MCF 10A (cell line): Measurements from ENCODE around the gene PTPRN2. TPM values are rescaled to one million over a fixed set of nuclear protein-coding genes. Genes with fewer than 3 reads are reported as not detected.

Experiments used
- BruUV-seq: library from RNA; stranded (reverse); fragments of 400-500 nt; replicated peaks from 2 replicates; lab custom pipeline; 2021; lab: Mats Ljungman, UMichigan
- CTCF ChIA-PET: fragments of 300-600 bp; sonication (Branson Sonifier 250); formaldehyde crosslinking; extraction: SDS; loops from one replicate; lab custom pipeline; 2021; ENCODE audit warnings: antibody characterized with exemption, inconsistent platforms; lab: Yijun Ruan, JAX
- POLR2A ChIA-PET: fragments of 300-600, 350-650 bp; sonication (Branson Sonifier 250); formaldehyde crosslinking; extraction: SDS; loops from one replicate; lab custom pipeline; 2020; ENCODE audit warnings: antibody characterized with exemption, inconsistent platforms; lab: Yijun Ruan, JAX
- DNase-seq: peaks from one replicate; pipeline ENCODE4 v3.0.0-alpha.2; 2018; ENCODE audit not compliant: unreplicated experiment
- H3K27ac Mint-ChIP-seq: one replicate; pipeline ENCODE4 v1.8.0; 2022; ENCODE audit warnings: mild to moderate bottlenecking, low read depth, mixed read lengths; ENCODE audit not compliant: unreplicated experiment
- H3K27me3 Mint-ChIP-seq: one replicate; pipeline ENCODE4 v1.8.0; 2022; ENCODE audit warnings: mixed read lengths; ENCODE audit not compliant: insufficient read depth, unreplicated experiment
- H3K36me3 Mint-ChIP-seq: one replicate; pipeline ENCODE4 v1.8.0; 2022; ENCODE audit warnings: mild to moderate bottlenecking, moderate library complexity, mixed read lengths; ENCODE audit not compliant: insufficient read depth, unreplicated experiment
- H3K4me1 Mint-ChIP-seq: one replicate; pipeline ENCODE4 v1.8.0; 2022; ENCODE audit warnings: mixed read lengths; ENCODE audit not compliant: insufficient read depth, unreplicated experiment
- H3K4me3 Mint-ChIP-seq: one replicate; pipeline ENCODE4 v1.8.0; 2022; ENCODE audit warnings: mild to moderate bottlenecking, moderate library complexity, mixed read lengths; ENCODE audit not compliant: unreplicated experiment
- H3K9me3 Mint-ChIP-seq: one replicate; pipeline ENCODE4 v1.8.0; 2022; ENCODE audit warnings: mixed read lengths; ENCODE audit not compliant: unreplicated experiment
- intact Hi-C: fragments of 100-400 bp; cut with micrococcal nuclease; formaldehyde crosslinking; loops from 2 replicates; pipeline ENCODE4 v1.14.1; 2022
- total RNA-seq: library from RNA; stranded (reverse); gene quantifications from 2 replicates; pipeline ENCODE4 v1.2.3, GENCODE V29; 2022
- TF ChIP-seq, protein P1 (sequence below): fragments of 200-600 bp; IDR thresholded peaks from one replicate; pipeline ENCODE4 v1.8.0; 2022; ENCODE audit warnings: antibody characterized with exemption, mild to moderate bottlenecking; ENCODE audit not compliant: unreplicated experiment

The PTPRN2 gene
- total RNA-seq, 1 experiment from 2014 or later: 4.5 TPM

DNA sequence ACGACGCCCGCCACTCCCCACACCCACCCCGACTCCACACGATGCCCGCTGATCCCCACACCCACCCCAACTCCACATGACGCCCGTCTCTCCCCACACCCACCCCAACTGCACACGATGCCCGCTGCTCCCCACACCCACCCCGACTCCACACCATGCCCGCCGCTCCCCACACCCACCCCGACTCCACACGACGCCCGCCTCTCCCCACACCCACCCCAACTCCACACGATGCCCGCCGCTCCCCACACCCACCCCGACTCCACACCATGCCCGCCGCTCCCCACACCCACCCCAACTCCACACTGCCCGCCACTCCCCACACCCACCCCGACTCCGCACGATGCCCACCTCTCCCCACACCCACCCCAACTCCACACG is 933.8 kb downstream of the PTPRN2 start:
- ChIA-PET CTCF (interaction anchor here (0.9 kb wide), 1 partner anchor 221 kb away, joined by 4 read pairs; no protein-coding TSS in a partner anchor), POLR2A (no interaction called here)
- Mint-ChIP-seq H3K4me1 (no peaks in the 10 kb centered on the region), H3K27me3 (no peaks in the 10 kb centered on the region), H3K9me3 (no peaks in the 10 kb centered on the region), H3K36me3 (peaks cover 5% of the 10 kb centered on the region), H3K4me3 (no peak overlapping the region), H3K27ac (no peak overlapping the region)
- no TSS peak for BruUV-seq
- TF ChIP-seq, protein P1, sequence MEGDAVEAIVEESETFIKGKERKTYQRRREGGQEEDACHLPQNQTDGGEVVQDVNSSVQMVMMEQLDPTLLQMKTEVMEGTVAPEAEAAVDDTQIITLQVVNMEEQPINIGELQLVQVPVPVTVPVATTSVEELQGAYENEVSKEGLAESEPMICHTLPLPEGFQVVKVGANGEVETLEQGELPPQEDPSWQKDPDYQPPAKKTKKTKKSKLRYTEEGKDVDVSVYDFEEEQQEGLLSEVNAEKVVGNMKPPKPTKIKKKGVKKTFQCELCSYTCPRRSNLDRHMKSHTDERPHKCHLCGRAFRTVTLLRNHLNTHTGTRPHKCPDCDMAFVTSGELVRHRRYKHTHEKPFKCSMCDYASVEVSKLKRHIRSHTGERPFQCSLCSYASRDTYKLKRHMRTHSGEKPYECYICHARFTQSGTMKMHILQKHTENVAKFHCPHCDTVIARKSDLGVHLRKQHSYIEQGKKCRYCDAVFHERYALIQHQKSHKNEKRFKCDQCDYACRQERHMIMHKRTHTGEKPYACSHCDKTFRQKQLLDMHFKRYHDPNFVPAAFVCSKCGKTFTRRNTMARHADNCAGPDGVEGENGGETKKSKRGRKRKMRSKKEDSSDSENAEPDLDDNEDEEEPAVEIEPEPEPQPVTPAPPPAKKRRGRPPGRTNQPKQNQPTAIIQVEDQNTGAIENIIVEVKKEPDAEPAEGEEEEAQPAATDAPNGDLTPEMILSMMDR: no peak
- intact Hi-C loops: no loop called here
- DNase-seq: no peak

DNA sequence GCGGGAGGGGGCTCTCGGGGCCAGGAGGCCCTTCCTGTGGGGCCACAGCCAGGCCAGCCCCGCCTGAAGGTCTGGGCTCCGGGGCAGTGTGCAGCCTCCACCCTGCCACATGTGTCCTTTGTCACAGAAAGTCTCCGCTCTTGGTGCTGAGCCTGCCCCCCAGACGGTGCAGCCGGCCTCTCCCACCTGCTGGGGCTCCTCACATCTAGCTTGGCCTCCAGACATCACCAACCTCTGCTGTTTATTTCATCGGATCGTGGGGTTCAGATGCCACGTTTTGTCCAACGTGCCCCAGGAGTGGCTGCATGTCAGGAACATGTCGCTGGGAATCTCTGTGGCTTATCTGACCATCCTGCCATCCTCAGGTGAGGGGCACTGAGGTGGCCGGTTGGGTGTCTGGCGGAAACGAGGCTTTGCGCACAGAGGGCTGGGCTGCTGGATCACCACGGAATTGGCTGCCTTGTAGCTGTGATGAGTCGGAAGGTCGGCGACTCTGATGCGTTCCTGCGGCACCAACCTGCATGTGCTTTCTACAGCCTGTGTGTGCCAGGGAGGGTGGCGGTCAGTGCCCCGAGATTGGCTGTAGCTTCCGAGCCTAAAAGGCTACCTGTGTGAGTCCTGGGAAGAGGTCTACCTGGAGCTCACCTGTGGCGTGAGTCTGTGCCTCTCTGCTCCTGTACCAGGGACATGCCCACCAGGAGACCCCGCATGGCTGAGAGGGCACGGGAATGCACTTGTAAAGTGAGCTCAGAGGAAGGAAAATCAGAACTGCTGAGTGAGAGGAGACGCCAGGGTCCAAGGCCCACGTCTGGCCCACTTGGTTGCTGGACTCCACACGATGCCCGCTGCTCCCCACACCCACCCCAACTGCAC is 934.4 kb downstream of the PTPRN2 start:
- no peak overlapping the region for H3K27ac Mint-ChIP-seq
- POLR2A ChIA-PET: no interaction called here
- TF ChIP-seq, protein P1: no peak
- DNase-seq: no peak
- CTCF ChIA-PET: interaction anchor here (0.9 kb wide), 1 partner anchor 221 kb away, joined by 4 read pairs; no protein-coding TSS in a partner anchor
- no TSS peak for BruUV-seq
- H3K27me3 Mint-ChIP-seq: no peaks in the 10 kb centered on the region
- no peak overlapping the region for H3K4me3 Mint-ChIP-seq
- no peaks in the 10 kb centered on the region for H3K4me1 Mint-ChIP-seq
- H3K9me3 Mint-ChIP-seq: no peaks in the 10 kb centered on the region
- peaks cover 5% of the 10 kb centered on the region for H3K36me3 Mint-ChIP-seq
- intact Hi-C loops: no loop called here

DNA sequence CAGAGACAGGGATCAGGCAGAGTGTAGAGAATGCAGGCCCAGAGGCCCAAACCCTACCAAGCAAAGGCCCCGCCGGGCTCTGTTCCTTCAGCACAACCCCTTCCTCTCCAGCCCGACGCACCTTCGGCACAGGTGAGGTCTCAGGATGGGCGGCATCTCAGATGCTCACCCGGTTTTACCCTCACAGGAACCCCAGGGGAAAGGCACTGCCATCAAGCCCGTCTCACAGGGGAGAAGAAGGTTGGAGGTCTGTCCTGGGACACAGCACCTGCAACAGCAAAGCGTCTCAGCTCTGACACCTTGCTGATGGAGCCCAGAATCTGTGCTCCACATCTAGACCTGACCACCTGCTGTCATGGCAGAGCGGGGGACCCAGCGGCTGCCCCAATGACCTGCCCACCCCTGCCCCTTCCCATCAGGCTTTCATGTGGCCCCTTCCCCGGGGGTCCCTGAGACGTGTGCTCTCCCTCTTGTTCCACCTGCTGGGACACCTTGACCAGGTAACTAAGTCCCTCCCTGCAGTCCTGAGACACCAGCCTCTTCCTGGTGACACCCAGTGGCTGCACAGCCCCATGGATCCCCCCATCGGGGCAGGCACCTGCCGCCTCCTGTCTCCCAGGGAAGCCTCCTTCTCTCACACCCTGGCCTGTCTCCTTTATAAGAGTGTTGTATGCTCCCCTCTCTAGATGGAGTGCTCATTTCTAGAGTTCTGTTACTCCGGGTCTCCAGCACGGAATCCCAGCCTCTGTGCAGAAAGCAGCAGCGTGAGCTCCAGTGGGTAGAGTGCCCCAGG is 935.3 kb downstream of the PTPRN2 start:
- no peaks in the 10 kb centered on the region for H3K4me1 Mint-ChIP-seq
- no peak overlapping the region for H3K4me3 Mint-ChIP-seq
- BruUV-seq: no TSS peak
- no peaks in the 10 kb centered on the region for H3K27me3 Mint-ChIP-seq
- no peak for DNase-seq
- TF ChIP-seq, protein P1: no peak
- ChIA-PET CTCF (no interaction called here), POLR2A (no interaction called here)
- intact Hi-C loops: no loop called here
- H3K27ac Mint-ChIP-seq: no peak overlapping the region
- H3K36me3 Mint-ChIP-seq: peaks cover 5% of the 10 kb centered on the region
- no peaks in the 10 kb centered on the region for H3K9me3 Mint-ChIP-seq
